Measurements from ENCODE around the gene LIPG. TPM values are rescaled to one million over a fixed set of nuclear protein-coding genes. Genes with fewer than 3 reads are reported as not detected.

The LIPG gene
- total RNA-seq, 1 experiment from 2014 or later: 57.8 TPM

GRCh38 chr18:49515516-49515915 is 46.3 kb upstream of the LIPG start:
- no peaks in the 10 kb centered on the region for H3K27me3 Mint-ChIP-seq (ENCODE audit: insufficient read depth, unreplicated experiment)
- no TSS peak for BruUV-seq (replicated peaks)
- intact Hi-C loops (cut with micrococcal nuclease): no loop called here

DNA sequence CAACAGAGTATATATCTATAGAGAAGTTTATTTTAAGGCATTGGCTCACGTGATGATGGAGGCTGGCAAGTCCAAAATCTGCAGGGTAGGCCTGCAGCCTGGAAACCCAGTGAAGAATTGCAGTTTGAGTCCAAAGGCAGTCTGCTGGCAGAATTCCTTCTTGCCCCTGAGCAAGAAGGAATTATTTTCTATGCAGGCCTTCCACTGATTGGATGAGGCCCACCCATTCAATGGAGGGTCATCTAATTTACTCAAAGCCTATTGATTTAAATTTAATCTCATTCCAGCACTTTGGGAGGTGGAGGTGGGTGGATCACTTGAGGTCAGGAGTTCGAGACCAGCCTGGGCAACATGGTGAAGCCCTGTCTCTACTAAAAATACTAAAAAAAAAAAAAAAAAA is 44.4 kb upstream of the LIPG start:
- TF ChIP-seq, protein P1, sequence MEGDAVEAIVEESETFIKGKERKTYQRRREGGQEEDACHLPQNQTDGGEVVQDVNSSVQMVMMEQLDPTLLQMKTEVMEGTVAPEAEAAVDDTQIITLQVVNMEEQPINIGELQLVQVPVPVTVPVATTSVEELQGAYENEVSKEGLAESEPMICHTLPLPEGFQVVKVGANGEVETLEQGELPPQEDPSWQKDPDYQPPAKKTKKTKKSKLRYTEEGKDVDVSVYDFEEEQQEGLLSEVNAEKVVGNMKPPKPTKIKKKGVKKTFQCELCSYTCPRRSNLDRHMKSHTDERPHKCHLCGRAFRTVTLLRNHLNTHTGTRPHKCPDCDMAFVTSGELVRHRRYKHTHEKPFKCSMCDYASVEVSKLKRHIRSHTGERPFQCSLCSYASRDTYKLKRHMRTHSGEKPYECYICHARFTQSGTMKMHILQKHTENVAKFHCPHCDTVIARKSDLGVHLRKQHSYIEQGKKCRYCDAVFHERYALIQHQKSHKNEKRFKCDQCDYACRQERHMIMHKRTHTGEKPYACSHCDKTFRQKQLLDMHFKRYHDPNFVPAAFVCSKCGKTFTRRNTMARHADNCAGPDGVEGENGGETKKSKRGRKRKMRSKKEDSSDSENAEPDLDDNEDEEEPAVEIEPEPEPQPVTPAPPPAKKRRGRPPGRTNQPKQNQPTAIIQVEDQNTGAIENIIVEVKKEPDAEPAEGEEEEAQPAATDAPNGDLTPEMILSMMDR (IDR thresholded peaks at IDR 0.05; ENCODE audit: unreplicated experiment): no peak
- Mint-ChIP-seq H3K36me3 (ENCODE audit: insufficient read depth, unreplicated experiment) (no peaks in the 10 kb centered on the region), H3K27me3 (ENCODE audit: insufficient read depth, unreplicated experiment) (no peaks in the 10 kb centered on the region), H3K9me3 (ENCODE audit: unreplicated experiment) (no peaks in the 10 kb centered on the region), H3K4me3 (ENCODE audit: unreplicated experiment) (no peak overlapping the region), H3K27ac (ENCODE audit: low read depth, unreplicated experiment) (no peak overlapping the region), H3K4me1 (ENCODE audit: insufficient read depth, unreplicated experiment) (peaks cover 10% of the 10 kb centered on the region)
- CTCF ChIA-PET: no interaction called here
- DNase-seq (ENCODE audit: unreplicated experiment): no peak
- BruUV-seq (replicated peaks): no TSS peak
- POLR2A ChIA-PET: no interaction called here
- intact Hi-C loops (cut with micrococcal nuclease): no loop called here

More at GRCh38 chr18:49515516-49515915, 46.3 kb upstream of the LIPG start:
- ChIA-PET CTCF (interaction anchor here (0.5 to 1.7 kb wide), 6 partner anchors 10 to 688 kb away, joined by 3 to 4 read pairs (median 3); no protein-coding TSS in a partner anchor), POLR2A (no interaction called here)
- no peaks in the 10 kb centered on the region for H3K4me1 Mint-ChIP-seq (ENCODE audit: insufficient read depth, unreplicated experiment)
- TF ChIP-seq, protein P1 (IDR thresholded peaks at IDR 0.05; ENCODE audit: unreplicated experiment): no peak
- H3K4me3 Mint-ChIP-seq (ENCODE audit: unreplicated experiment): no peak overlapping the region
- DNase-seq (ENCODE audit: unreplicated experiment): no peak
- H3K9me3 Mint-ChIP-seq (ENCODE audit: unreplicated experiment): no peaks in the 10 kb centered on the region
- H3K27ac Mint-ChIP-seq (ENCODE audit: low read depth, unreplicated experiment): no peak overlapping the region
- H3K36me3 Mint-ChIP-seq (ENCODE audit: insufficient read depth, unreplicated experiment): no peaks in the 10 kb centered on the region

- Mint-ChIP-seq H3K27me3 (ENCODE audit: insufficient read depth, unreplicated experiment) (no peaks in the 10 kb centered on the region), H3K9me3 (ENCODE audit: unreplicated experiment) (no peaks in the 10 kb centered on the region), H3K4me3 (ENCODE audit: unreplicated experiment) (no peak overlapping the region), H3K36me3 (ENCODE audit: insufficient read depth, unreplicated experiment) (no peaks in the 10 kb centered on the region), H3K4me1 (ENCODE audit: insufficient read depth, unreplicated experiment) (peaks cover 10% of the 10 kb centered on the region), H3K27ac (ENCODE audit: low read depth, unreplicated experiment) (no peak overlapping the region)
- ChIA-PET POLR2A (interaction anchor here (1.0 kb wide), 1 partner anchor 32 kb away, joined by 3 read pairs; the partner anchor contains the start of gene C18orf32), CTCF (interaction anchor here (0.9 to 2.7 kb wide), 3 partner anchors 9 to 265 kb away, joined by 3 to 19 read pairs (median 5); no protein-coding TSS in a partner anchor)
- intact Hi-C loops (cut with micrococcal nuclease): no loop called here
- TF ChIP-seq, protein P1 (IDR thresholded peaks at IDR 0.05; ENCODE audit: unreplicated experiment): no peak
- no peak for DNase-seq (ENCODE audit: unreplicated experiment)
- no TSS peak for BruUV-seq (replicated peaks)
Observed at GRCh38 chr18:49519101-49519971, 42.5 kb upstream of the LIPG start.

- Mint-ChIP-seq H3K4me1 (ENCODE audit: insufficient read depth, unreplicated experiment) (peaks cover 10% of the 10 kb centered on the region), H3K9me3 (ENCODE audit: unreplicated experiment) (no peaks in the 10 kb centered on the region), H3K4me3 (ENCODE audit: unreplicated experiment) (no peak overlapping the region), H3K27me3 (ENCODE audit: insufficient read depth, unreplicated experiment) (no peaks in the 10 kb centered on the region), H3K27ac (ENCODE audit: low read depth, unreplicated experiment) (no peak overlapping the region), H3K36me3 (ENCODE audit: insufficient read depth, unreplicated experiment) (no peaks in the 10 kb centered on the region)
- CTCF ChIA-PET: interaction anchor here (0.7 to 2.7 kb wide), 3 partner anchors 10 to 101 kb away, joined by 3 to 19 read pairs (median 3); no protein-coding TSS in a partner anchor
- POLR2A ChIA-PET: interaction anchor here (0.6 kb wide), 1 partner anchor 350 kb away, joined by 4 read pairs; no protein-coding TSS in a partner anchor
- intact Hi-C loops (cut with micrococcal nuclease): no loop called here
- DNase-seq (ENCODE audit: unreplicated experiment): peak; percentile 60
- TF ChIP-seq, protein P1 (IDR thresholded peaks at IDR 0.05; ENCODE audit: unreplicated experiment): no peak
- no TSS peak for BruUV-seq (replicated peaks)
Observed at GRCh38 chr18:49520661-49521145, 41.2 kb upstream of the LIPG start.
